Loucy (cell line): ENCODE results near the gene RNPEPL1.
"Not testable (repeated sequence)": the region's sequence is repeated elsewhere in the genome, so short reads cannot be mapped to it uniquely, and the experiment has no call there.

Experiments
- H2AFZ ChIP-seq: fragments of 200-600 bp; sonication (generic); 2 replicates; pipeline ENCODE4 v1.6.0; 2016; ENCODE audit warnings: antibody characterized with exemption, mild to moderate bottlenecking, low read length, moderate library complexity
- H3F3A ChIP-seq: fragments of 200-600 bp; 2 replicates; pipeline ENCODE4 v1.6.0; 2016; ENCODE audit warnings: antibody characterized with exemption, low read depth, mild to moderate bottlenecking
- H3K27me3 ChIP-seq: fragments of 200-600 bp; sonication (generic); 2 replicates; pipeline ENCODE4 v1.6.1; 2014; ENCODE audit warnings: low read length, mild to moderate bottlenecking; ENCODE audit not compliant: insufficient read depth, poor library complexity, severe bottlenecking
- H3K36me3 ChIP-seq: fragments of 200-600 bp; sonication (generic); 2 replicates; pipeline ENCODE4 v1.6.1; 2016; ENCODE audit warnings: low read length; ENCODE audit not compliant: insufficient read depth
- H3K4me1 ChIP-seq: fragments of 200-600 bp; sonication (generic); 2 replicates; pipeline ENCODE4 v1.5.1; 2014; ENCODE audit warnings: low read length, mild to moderate bottlenecking; ENCODE audit not compliant: insufficient read depth, poor library complexity, severe bottlenecking
- H3K4me2 ChIP-seq: fragments of 200-600 bp; sonication (generic); 2 replicates; pipeline ENCODE4 v1.6.0; 2014; ENCODE audit warnings: antibody characterized with exemption, low read length, low read depth, mild to moderate bottlenecking; ENCODE audit not compliant: poor library complexity, severe bottlenecking
- H3K4me3 ChIP-seq: fragments of 200-600 bp; sonication (generic); 2 replicates; pipeline ENCODE4 v1.5.1; 2014; ENCODE audit warnings: low read length, mild to moderate bottlenecking, mixed read lengths; ENCODE audit not compliant: poor library complexity, severe bottlenecking
- H3K79me2 ChIP-seq: fragments of 200-600 bp; sonication (generic); 2 replicates; pipeline ENCODE4 v1.6.1; 2014; ENCODE audit warnings: low read length; ENCODE audit not compliant: insufficient read depth
- H3K9ac ChIP-seq: fragments of 200-600 bp; sonication (generic); 2 replicates; pipeline ENCODE4 v1.6.0; 2014; ENCODE audit warnings: mild to moderate bottlenecking, low read depth, low read length, moderate library complexity; ENCODE audit not compliant: poor library complexity, severe bottlenecking
- H3K9me2 ChIP-seq: fragments of 200-600 bp; sonication (generic); replicated peaks from 2 replicates; pipeline ENCODE4 v1.6.1; 2016; ENCODE audit warnings: low read depth, low read length, mixed read lengths
- H3K9me3 ChIP-seq: fragments of 200-600 bp; sonication (generic); 2 replicates; pipeline ENCODE4 v1.6.1; 2014; ENCODE audit warnings: mild to moderate bottlenecking, antibody characterized with exemption, low read length, low read depth; ENCODE audit not compliant: insufficient read depth
- H4K20me1 ChIP-seq: fragments of 200-600 bp; sonication (generic); 2 replicates; pipeline ENCODE4 v1.6.0; 2014; ENCODE audit warnings: antibody characterized with exemption, low read length, mild to moderate bottlenecking; ENCODE audit not compliant: insufficient read depth, poor library complexity, severe bottlenecking
- EZH2phosphoT487 ChIP-seq: fragments of 200-600 bp; IDR thresholded peaks from 2 replicates; pipeline ENCODE4 v1.6.1; 2018; ENCODE audit warnings: antibody characterized with exemption, mild to moderate bottlenecking, moderate library complexity, borderline replicate concordance
- TF ChIP-seq, protein P1 (sequence below): fragments of 200-600 bp; sonication (generic); conservative IDR thresholded peaks from 2 replicates; pipeline ENCODE4 v1.5.1; 2014; ENCODE audit warnings: mild to moderate bottlenecking, antibody characterized with exemption, low read length

RNPEPL1 gene

DNA sequence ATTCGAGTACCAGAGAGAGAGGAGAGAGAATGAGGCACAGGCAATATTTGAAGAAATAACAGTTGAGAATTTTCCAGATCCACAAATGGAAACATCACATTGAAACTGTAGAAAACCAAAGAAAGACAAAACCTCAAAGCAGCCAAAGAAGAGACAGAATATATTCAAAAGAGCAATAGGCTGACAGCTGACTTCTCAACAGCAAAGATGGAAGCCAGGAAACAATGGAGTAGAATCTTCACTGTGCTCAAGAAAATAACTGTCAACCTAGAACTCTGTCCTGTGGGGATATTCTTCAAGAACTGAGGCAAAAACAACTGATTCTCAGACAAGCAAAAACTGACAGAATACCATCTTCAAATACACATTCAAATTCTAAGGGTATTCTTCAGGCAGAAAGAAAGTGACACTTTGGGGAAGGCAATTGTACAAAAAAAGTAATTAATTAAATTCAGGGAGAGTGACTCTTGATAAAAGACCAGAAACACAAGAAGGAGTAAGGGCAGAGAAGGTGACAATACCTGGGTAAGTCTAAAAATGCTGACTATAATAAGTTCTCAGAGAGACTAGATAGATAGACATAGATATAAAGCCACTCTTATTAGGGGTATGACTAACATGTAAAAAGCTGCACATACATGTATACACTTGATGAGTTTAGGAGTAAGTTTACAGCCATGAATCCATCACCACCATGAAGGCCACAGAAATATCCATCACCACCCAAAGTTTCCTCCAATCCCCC lies 36.1 kb upstream of the RNPEPL1 start:
- no peaks in the 10 kb centered on the region for H3K4me1 ChIP-seq
- no peak overlapping the region for H3K4me3 ChIP-seq
- no peak overlapping the region for H3K4me2 ChIP-seq
- no peak overlapping the region for H3K9ac ChIP-seq
- peaks cover 20% of the 10 kb centered on the region; the same call in 1 of the 2 replicates for H3K9me3 ChIP-seq
- no peak for TF ChIP-seq EZH2phosphoT487
- TF ChIP-seq, protein P1, sequence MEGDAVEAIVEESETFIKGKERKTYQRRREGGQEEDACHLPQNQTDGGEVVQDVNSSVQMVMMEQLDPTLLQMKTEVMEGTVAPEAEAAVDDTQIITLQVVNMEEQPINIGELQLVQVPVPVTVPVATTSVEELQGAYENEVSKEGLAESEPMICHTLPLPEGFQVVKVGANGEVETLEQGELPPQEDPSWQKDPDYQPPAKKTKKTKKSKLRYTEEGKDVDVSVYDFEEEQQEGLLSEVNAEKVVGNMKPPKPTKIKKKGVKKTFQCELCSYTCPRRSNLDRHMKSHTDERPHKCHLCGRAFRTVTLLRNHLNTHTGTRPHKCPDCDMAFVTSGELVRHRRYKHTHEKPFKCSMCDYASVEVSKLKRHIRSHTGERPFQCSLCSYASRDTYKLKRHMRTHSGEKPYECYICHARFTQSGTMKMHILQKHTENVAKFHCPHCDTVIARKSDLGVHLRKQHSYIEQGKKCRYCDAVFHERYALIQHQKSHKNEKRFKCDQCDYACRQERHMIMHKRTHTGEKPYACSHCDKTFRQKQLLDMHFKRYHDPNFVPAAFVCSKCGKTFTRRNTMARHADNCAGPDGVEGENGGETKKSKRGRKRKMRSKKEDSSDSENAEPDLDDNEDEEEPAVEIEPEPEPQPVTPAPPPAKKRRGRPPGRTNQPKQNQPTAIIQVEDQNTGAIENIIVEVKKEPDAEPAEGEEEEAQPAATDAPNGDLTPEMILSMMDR: no peak
- H3F3A ChIP-seq: no peaks in the 10 kb centered on the region
- H3K27me3 ChIP-seq: no peaks in the 10 kb centered on the region
- H4K20me1 ChIP-seq: no peaks in the 10 kb centered on the region
- no peaks in the 10 kb centered on the region for H3K79me2 ChIP-seq
- no peak overlapping the region for H2AFZ ChIP-seq
- peaks cover 41% of the 10 kb centered on the region for H3K36me3 ChIP-seq
- no peaks in the 10 kb centered on the region for H3K9me2 ChIP-seq

- no peaks in the 10 kb centered on the region for H4K20me1 ChIP-seq
- no peak overlapping the region for H3K4me3 ChIP-seq
- H2AFZ ChIP-seq: no peak overlapping the region
- TF ChIP-seq EZH2phosphoT487: no peak
- TF ChIP-seq, protein P1: no peak
- no peaks in the 10 kb centered on the region for H3F3A ChIP-seq
- H3K9me2 ChIP-seq: no peaks in the 10 kb centered on the region
- no peaks in the 10 kb centered on the region for H3K27me3 ChIP-seq
- no peaks in the 10 kb centered on the region for H3K9me3 ChIP-seq
- no peak overlapping the region for H3K9ac ChIP-seq
- H3K79me2 ChIP-seq: no peaks in the 10 kb centered on the region
- H3K36me3 ChIP-seq: peaks cover 37% of the 10 kb centered on the region
- no peak overlapping the region for H3K4me2 ChIP-seq
- H3K4me1 ChIP-seq: no peaks in the 10 kb centered on the region
Observed at GRCh38 chr2:240538031-240538780, 30.1 kb upstream of the RNPEPL1 start.

DNA sequence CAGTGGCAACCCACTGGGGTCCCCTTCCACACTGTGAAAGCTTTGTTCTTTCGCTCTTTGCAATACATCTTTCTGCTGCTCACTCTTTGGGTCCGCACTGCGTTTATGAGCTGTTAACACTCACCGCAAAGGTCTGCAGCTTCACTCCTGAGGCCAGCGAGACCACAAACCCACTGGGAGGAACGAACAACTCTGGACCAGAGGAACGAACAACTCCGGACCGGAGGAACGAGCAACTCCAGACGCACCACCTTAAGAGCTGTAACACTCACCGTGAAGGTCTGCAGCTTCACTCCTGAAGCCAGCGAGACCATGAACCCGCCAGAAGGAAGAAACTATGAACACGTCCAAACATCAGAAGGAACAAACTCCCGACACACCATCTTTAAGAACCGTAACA lies 29.2 kb upstream of the RNPEPL1 start:
- H3K27me3 ChIP-seq, H3K4me1 ChIP-seq, H3K9me3 ChIP-seq, H3K79me2 ChIP-seq, H3K4me2 ChIP-seq, H3K4me3 ChIP-seq, H3K9me2 ChIP-seq, H2AFZ ChIP-seq, H3F3A ChIP-seq, H3K9ac ChIP-seq, H4K20me1 ChIP-seq: not testable (repeated sequence)
- H3K36me3 ChIP-seq: peaks cover 30% of the 10 kb centered on the region; the same call in 1 of the 2 replicates
